Frontal cortex (tissue), 4 donors: ENCODE results near the gene LTA4H. TPM values are rescaled to one million over a fixed set of nuclear protein-coding genes. Genes with fewer than 3 reads are reported as not detected.

ENCODE experiments used
- DNase-seq, 2 donors: peaks; one replicate each; pipeline ENCODE4 v3.0.0; 2012; ENCODE audit warnings: low spot score in 2 of 2
- FAIRE-seq: peaks from 2 replicates; lab custom pipeline; 2012; peaks lifted over from hg19 to GRCh38; lab: Jason Lieb, UNC
- total RNA-seq: library from RNA; depleted of rRNA; stranded (reverse); fragments of >200 nt; gene quantifications from one replicate; pipeline ENCODE4 v1.2.3, GENCODE V29; 2014
- donor health status: control.
- donor health status: control.
- donor health status: control.

Gene LTA4H
- total RNA-seq, 1 donor from 2014 or later, result 37.5 TPM

DNA sequence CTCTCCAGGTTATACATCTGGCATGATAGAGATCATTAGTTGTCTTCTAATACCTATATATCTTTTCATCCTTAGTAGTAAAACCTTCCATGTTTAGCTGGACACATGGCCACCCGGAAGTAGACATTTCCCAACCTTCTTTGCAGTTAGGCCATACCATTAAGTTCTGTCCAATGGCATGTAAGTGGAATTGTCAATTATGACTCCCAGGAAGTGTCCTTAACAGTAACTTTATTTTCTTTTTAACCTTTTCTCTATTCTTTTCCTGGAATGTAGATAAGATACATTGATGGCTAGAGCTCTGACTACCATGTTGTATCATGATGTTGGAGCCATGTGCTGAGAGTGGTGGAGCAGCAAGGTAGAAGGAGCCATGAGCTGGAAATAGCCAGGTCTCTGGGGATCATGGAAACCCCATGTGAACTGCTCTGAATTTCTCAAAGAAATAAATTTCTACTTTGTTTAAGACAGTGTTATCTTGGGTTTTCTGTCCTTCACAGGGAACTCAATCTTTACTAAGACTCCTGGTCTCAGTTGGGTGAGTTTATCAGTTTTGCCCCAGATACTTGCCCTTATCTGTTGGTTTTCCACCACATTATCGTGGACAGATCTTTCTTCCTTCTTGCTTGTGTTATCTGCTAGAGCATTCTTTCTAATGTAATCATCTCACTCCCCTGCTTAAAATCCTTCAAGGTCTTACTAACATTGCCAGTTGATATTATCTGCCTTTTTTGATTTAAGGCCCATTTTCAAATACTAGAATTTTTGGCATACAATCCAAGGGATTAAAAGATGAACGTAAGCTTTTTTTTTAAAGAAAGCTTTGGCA, 5.1 kb upstream of the LTA4H start:
- FAIRE-seq (no peak), DNase-seq (no peak)

DNA sequence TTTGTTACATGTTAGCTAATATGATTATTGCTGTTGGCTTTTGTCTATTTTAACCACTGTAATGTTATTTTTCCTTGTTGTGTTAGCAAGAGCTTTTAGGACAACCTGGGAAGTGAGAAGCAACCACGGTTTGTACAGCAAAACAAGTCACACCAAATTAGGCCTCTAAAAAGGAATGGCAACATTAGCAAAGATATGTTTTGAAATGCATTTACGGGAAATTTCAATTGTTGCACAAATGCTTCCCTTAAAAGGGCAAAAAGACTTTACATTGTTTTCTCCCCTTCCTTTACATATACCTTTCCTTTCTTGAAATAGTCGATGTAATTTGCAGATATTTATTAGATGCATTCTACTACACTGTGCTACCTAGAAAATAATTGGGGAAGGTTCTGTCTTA, 4.1 kb upstream of the LTA4H start:
- DNase-seq (no peak), FAIRE-seq (no peak)

DNA sequence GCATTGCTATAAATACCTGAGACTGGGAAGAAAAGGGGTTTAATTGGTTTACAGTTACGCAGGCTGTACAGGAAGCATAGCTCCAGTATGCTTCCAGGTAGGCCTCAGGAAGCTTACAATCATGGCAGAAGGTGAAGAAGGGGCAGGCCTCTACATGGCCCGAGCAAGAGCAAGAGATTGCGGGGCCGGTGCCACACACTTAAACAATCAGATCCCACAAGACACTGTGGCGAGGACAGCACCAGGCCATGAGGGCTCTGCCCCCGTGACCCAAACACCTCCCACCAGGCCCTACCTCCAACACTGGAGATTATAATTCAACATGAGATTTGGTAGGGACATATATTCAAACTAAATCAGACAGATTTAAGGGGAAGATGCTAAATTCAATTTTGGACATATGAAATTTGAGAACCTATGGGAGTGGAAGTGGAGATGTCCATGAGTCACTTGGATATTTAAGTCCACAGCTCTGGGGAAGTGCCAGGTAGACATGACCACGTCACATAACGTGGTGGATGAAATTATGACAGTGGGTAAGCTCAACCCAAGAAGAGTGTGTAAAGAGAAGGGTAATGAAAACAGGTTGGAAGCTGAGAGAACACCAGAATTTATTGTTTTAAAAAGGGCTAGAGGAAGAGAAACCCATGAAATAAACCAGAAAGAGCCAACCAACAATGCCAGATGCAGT, 1.5 kb upstream of the LTA4H start:
- no peak for FAIRE-seq

DNA sequence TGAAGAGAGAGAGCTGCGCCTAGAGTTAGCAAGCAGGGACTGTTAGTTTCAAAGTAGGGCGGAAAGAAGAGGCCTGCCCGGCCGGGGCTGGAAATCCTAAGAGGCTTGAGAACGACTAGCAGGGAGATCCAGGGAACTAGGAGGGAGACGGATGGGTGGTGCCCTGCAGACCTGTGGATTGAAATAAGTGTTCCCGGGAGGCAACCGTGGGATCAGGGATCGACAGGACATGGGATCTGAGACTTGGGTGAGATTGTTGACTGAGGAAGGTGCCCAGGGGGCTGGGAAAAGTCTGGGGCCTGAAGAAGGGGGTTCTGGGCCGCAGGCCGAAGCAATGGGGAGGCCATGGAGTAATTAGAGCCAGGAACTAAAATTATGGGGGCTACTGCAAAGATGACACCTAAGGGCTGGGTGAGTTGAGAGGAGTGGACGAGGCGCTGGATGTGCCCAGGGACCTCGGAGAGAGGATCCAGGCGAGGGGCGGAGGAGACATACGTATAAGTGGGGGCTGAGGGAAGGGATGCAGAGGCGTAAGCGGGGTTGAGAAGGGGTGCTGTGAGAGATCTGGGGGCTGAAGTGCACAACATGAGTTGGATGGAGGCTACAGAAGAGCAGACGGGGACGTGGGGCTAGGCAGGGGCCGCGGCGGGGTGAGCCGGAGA, 635 bp downstream of the LTA4H start:
- FAIRE-seq, result no peak
- peak in 1 of 2 donors; percentile 7 for DNase-seq

More for the DNA sequence above, 1.5 kb upstream of the LTA4H start:
- DNase-seq, result no peak

DNA sequence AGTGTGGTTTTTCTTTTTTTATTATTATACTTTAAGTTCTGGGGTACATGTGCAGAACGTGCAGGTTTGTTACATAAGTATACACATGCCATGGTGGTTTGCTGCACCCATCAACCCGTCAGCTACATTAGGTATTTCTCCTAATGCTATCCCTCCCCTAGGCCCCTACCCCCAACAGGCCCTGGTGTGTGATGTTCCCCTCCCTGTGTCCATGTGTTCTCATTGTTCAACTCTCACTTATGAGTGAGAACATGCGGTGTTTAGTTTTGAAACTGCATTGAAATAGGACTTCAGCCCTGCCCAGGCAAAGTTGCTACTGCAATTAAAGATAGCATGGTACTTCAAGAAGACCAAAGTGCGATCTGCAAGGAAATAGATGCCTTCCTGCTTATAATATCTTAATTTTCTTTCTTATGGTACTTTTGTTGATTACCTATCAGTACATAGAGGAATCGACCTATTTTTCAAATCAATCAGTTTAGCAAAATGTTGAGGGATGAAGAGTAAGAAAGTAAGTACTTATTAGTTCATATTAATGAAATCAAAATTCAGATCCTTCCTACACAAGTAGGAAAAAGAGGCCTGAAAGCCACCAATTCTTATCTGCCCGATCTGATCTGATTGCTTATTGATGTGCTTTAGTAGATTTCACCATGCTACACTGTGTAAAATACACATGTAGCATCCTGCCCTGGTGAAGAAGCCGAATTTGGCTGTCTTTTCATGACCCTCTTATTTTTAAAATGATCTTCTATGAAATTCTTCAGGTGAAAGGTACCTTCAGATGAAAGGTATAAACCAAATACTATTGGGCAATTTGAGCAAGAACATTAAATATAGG, 1.6 kb downstream of the LTA4H start:
- DNase-seq, result no peak
- FAIRE-seq, result no peak

DNA sequence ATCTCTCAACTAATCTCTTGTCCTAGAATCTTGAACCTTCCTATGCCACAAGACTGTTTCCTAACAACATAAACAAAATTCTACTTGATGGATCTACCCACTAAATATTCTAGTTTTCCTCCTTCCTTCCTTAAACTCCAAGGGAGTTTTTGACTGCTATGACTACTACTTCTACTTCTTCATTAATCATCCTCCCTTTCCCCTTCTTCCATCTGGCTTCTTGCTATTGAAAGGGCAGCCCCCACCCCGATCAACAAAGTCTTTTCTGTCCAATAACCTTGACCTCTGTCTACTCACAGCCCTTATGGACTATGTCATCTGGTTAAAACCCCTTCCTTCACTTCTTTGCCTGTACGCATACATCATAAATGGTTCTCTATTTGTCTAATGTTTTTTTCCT, 5.6 kb downstream of the LTA4H start:
- no peak for FAIRE-seq
- DNase-seq, result no peak

DNA sequence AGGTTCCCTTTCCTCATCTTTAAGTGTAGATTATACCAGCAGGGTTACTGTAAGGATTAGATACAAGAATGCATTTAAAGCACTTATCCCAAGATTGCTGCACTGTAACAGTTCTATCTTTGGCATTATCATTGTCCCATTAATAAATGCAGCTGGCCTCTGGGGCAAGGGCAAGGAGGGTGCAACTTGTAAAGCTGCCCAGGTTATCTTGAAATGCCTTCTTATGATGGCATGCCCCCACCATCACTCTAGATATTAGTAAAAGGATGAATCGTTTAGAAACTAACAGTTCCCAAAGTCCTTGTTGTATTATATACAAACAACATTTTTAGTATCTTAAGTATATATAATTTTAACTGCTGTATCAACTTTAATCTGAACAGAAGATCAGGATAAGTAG, 6.8 kb downstream of the LTA4H start:
- FAIRE-seq, result no peak

DNA sequence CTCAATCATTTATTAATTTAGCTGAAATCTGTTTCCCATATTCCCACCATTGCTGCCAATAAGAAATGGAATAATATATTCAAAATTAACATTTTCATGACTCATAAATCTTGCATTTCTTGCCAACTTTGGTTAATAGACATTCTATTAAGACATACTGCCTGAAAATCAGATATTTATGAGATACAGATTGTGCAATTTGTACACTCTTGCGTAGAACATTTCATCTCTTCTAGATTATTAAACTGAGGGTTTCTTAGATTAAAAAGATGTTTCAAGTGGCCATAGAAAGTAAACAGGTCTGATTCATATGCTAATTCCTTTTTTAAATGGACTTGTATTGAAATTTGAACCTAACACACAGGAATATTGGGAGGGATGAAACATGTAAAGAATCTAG, 9.1 kb downstream of the LTA4H start:
- DNase-seq (no peak), FAIRE-seq (no peak)

More for the DNA sequence above, 6.8 kb downstream of the LTA4H start:
- no peak for DNase-seq

DNA sequence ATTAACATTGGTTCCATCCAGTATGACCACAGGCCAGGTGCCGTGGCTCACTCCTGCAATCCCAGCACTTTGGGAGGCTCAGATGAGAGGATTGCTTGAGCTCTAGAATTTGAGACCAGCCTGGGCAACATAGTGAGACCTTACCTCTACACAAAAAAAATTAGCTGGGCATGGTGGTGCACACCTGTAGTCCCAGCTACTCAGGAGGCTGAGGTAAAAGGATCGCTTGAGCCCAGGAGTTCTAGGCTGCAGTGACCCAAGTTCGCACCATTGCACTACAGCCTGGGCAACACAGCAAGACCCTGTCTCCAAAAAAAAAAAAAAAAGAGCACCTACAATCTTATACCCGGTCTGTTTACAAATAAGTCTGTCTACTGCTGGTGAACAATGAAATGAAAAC, 9.9 kb downstream of the LTA4H start:
- FAIRE-seq (no peak), DNase-seq (no peak)

DNA sequence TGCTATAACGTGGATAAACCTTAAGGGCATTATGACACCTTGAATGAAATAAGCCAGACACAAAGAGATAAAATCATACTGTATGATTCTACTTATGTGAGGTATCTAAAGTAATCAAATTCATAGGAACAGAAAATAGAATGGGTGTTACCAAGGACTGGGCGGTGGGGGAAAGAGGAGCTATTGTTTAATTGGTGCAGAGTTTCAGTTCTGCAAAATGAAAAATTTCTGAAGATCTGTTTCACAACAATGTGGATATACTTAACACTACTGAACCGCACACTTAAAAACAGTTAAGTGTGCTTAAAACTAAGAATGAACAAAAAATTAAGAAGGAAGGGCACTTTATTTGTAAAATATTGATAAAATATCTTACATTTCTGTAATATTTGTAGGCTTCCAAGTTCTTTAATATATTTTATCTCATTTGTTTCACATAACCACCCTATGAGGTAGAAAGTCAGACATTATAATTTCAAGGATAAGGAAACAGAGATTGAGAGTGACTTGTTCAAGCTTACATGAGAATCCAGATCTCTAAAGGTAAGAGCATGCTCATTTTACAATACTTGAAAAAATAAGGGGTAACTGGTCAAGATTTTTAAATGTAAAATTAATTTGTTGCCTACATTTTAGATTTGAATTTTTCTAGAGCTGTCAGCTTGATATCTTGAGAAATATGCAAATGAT, 14.9 kb downstream of the LTA4H start:
- no peak for FAIRE-seq
- no peak for DNase-seq

DNA sequence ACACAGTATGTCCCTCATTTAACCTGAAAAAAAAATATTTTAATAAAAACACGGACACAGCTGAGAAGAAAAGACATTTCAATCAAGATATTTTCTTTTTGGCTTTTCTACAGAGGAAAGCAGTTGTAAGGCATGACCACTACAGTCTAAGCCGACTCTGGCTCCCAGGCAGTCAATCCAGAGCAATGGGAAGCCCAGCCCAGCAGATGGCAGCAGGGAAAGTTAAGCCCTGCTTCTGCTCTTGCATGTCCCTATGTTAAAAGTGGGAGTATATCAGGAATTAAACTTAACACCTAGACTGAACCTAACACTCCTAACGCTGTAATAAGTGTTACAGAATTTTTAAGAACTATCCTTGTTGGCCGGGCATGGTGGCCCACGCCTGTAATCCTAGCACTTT, 19.7 kb downstream of the LTA4H start:
- no peak for FAIRE-seq
- no peak for DNase-seq

DNA sequence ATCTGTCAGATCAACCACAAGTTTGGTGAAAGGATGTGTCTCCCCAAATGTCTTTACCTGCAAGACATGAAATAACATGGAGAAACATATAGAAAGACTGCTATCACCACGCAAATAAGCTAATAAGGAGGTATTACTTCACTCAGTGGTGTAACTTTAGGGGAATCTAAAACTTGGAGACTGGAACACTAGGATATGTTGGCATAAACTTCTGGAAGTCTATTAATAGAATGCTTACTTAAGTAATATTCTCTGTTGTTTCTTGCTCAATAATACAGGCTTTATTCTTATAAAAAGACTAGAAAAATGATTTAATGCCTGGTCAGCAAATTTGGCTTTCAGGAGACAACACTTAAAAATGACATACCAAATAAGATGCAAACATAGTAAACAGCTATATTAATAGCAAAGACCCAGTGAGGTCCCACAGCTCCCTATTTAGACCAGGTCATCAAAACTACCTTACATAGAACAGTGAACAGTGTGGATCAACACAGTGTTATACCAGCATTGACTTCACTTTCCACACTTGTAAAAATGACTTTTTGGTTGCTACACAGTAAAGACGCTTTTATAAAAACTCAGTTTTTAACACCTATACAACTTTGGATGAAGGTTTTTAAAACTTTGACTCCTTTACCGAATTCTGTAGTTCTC, 20.3 kb downstream of the LTA4H start:
- no peak for DNase-seq
- no peak for FAIRE-seq

DNA sequence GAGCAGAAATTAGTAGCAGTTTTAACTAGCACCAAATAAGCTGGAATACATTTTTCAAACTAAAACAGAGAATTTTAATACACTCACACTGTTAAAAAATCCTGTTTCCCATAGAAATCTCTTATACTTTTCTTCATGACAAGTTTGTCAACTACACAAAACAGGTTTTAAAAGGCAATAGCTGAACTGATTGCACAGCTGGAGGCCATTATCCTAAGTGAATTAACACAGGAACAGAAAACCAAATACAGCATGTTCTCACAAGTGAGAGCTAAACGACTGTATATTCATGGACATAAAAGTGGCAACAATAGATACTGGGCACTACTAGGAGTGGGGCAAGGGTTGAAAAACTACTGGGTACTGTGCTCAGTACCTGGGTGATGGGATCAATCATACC, 27.7 kb downstream of the LTA4H start:
- DNase-seq (no peak), FAIRE-seq (no peak)

DNA sequence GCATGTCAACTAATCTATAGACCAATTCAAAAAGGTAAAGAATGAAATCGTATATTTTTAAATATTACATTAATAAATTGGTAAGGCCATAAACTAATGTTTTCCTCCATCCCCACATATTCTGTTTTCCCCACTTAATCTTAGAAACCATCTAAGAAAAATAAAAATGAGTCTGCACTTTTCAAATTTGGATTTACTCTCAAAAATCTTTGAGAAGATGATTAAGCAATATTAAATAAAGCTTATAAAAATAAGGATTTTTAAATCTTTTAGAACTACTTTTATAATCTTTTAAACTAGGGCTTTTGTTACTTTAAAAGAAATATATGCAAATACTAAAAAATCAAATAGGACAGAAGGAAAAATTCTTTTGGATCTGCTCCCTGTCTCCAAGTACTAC, 28.7 kb downstream of the LTA4H start:
- DNase-seq, result no peak
- peak; percentile 61 for FAIRE-seq

DNA sequence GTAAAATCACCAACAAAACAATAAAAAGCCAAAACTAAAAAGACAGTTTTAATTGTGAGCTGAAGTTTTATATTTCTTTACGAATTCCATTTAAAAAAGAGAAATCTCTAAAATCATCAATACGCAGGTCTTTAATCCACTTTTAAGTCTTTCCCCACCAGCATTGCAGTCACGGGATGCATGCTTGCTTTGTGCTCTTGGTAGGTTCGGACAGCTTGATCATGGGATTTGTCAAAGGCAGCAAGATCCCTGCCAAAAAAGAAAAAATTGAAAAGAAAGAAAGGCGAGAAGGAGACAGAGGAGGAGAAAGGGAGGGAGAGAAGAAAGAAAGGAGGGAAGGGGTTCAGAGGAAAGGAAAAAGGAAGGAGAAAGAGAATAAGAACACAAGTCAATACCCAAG, 34.5 kb downstream of the LTA4H start:
- FAIRE-seq (no peak), DNase-seq (no peak)

DNA sequence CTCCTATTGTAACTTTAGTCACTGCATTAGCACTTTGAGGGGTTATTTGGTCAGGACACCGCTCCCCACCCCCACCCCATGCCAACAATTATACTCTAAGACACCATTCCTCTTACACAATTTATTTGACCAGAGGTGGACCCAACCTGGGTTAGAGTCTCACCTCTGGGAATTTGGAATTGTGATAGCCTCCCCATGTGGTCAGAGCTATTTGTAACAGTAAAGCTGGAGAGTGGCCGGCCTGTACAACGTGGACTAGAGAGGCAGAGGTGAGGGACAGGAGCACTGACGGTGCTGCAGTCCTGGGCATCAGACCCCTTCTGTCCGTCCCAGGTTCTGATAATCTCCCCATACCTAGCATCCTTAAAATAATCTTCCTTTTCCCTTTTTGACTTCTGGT, 35.9 kb downstream of the LTA4H start:
- no peak for DNase-seq
- FAIRE-seq, result no peak

DNA sequence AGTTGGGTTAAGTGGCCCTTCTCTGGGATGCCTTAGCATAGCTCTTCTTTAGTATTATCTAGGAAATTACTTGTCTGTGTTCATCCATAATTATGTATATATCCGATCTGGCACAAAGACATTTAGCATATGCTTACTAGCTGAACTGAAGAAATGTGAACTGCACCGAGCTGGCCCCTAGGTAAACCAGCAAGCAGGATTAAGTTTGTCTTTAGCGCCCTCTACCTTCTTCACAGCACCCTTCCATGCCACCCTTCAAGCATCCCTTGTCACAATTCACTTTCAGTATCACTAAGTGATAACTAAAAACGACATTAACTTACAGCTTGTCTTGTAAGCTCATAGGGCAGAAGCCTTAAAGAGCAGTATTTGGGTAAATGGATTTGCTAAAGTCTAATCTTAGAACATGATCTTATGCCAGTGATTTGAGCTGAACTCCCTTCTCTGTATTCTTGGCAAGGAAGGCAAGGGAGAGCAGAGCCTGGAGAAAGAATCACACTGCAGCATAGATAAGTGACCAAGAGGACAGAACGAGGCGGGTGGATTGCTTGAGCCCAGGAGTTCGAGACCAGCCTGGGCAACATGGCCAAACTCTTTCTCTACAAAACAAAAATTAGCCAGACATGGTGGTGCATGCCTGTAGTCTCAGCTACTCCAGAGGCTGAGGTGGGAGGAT, 36.6 kb downstream of the LTA4H start:
- FAIRE-seq (peak; percentile 37), DNase-seq (peak; percentile 47 to 57)

DNA sequence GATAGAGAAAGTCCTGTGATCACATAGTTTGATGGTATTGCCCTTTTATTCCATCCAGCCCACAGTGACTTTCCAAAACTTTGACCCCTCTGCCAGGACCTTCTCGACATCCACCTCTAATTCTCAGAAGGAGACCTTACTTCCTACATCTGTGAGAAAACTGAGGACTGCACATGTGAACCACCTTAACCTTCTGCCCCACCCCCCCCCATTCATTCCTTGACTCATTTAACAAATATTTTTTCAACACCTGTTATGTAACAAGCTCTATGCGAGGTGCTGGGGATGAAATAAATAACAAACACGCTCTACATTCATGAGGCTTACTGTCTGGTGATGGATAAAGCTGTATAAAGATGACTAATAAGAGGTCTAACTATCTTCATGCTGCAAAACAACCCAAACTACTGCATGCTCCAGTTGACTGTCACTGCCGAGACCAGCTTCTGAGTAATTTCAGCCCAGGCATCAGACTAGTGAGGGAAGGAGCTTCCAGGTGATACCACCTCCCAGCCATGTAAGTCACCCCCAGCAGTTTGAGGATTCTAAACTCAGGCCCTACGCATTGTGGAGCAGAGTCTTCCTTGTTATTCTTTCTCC, 37.4 kb downstream of the LTA4H start:
- FAIRE-seq (no peak), DNase-seq (no peak)
